Trophoblast cell (in vitro differentiated cells and primary cell): ENCODE data around the gene LDAH.

Experiments
- DNase-seq, 2 donors: peaks; one replicate each; pipeline ENCODE4 v3.0.0-alpha.2; 2016
- H2AFZ ChIP-seq: 2 replicates; pipeline ENCODE4 v1.6.1; 2013; ENCODE audit warnings: low read length, moderate library complexity, mild to moderate bottlenecking; ENCODE audit not compliant: insufficient read depth, poor library complexity
- H2AK5ac ChIP-seq: 2 replicates; pipeline ENCODE4 v1.6.1; 2013; ENCODE audit warnings: mild to moderate bottlenecking, low read length
- H2BK120ac ChIP-seq: 2 replicates; pipeline ENCODE4 v1.6.1; 2013; ENCODE audit warnings: low read length, mild to moderate bottlenecking, moderate library complexity; ENCODE audit not compliant: insufficient read depth, poor library complexity
- H2BK12ac ChIP-seq: 2 replicates; pipeline ENCODE4 v1.6.1; 2013; ENCODE audit warnings: mild to moderate bottlenecking, low read length, moderate library complexity
- H2BK5ac ChIP-seq: 2 replicates; pipeline ENCODE4 v1.6.1; 2013; ENCODE audit warnings: low read length, low read depth, moderate library complexity, mild to moderate bottlenecking; ENCODE audit not compliant: poor library complexity
- H3K14ac ChIP-seq: 2 replicates; pipeline ENCODE4 v1.6.1; 2013; ENCODE audit warnings: mild to moderate bottlenecking, low read length
- H3K18ac ChIP-seq: 2 replicates; pipeline ENCODE4 v1.6.1; 2013; ENCODE audit warnings: mild to moderate bottlenecking, low read length
- H3K23ac ChIP-seq: 2 replicates; pipeline ENCODE4 v1.6.1; 2013; ENCODE audit warnings: low read length
- H3K27ac ChIP-seq: 2 replicates; pipeline ENCODE4 v1.5.1; 2013; ENCODE audit warnings: low read depth, mild to moderate bottlenecking, inconsistent platforms, low read length, moderate library complexity
- H3K27me3 ChIP-seq: 2 replicates; pipeline ENCODE4 v1.6.1; 2013; ENCODE audit warnings: inconsistent platforms, mild to moderate bottlenecking, low read length, moderate library complexity; ENCODE audit not compliant: insufficient read depth
- H3K36me3 ChIP-seq, 2 experiments: 1 replicate in 1 of 2; 2 replicates in 1 of 2; pipeline ENCODE4 v1.6.1; 2013; ENCODE audit warnings: low read length in 2 of 2, mild to moderate bottlenecking in 2 of 2, moderate library complexity in 1 of 2; ENCODE audit not compliant: insufficient read depth in 2 of 2, control insufficient read depth in 1 of 2
- H3K4ac ChIP-seq: 2 replicates; pipeline ENCODE4 v1.6.1; 2013; ENCODE audit warnings: low read depth, mild to moderate bottlenecking, low read length, moderate library complexity
- H3K4me1 ChIP-seq, 2 experiments: 1 replicate in 1 of 2; 2 replicates in 1 of 2; pipeline ENCODE4 v1.6.1; 2013; ENCODE audit warnings: low read length in 2 of 2, mild to moderate bottlenecking in 2 of 2, moderate library complexity in 1 of 2; ENCODE audit not compliant: insufficient read depth in 2 of 2, control insufficient read depth in 1 of 2
- H3K4me2 ChIP-seq: 2 replicates; pipeline ENCODE4 v1.6.1; 2013; ENCODE audit warnings: inconsistent platforms, mild to moderate bottlenecking, low read length, moderate library complexity
- H3K4me3 ChIP-seq: 2 replicates; pipeline ENCODE4 v1.5.1; 2013; ENCODE audit warnings: mild to moderate bottlenecking, low read depth, low read length, inconsistent platforms
- H3K79me1 ChIP-seq: one replicate; pipeline ENCODE4 v1.6.1; 2013; ENCODE audit warnings: low read length
- H3K79me2 ChIP-seq: 2 replicates; pipeline ENCODE4 v1.6.1; 2013; ENCODE audit warnings: low read length, mild to moderate bottlenecking; ENCODE audit not compliant: control insufficient read depth, insufficient read depth, poor library complexity
- H3K9ac ChIP-seq: 2 replicates; pipeline ENCODE4 v1.6.1; 2013; ENCODE audit warnings: mild to moderate bottlenecking, low read length
- H3K9me3 ChIP-seq: 2 replicates; pipeline ENCODE4 v1.6.1; 2013; ENCODE audit warnings: low read depth, mild to moderate bottlenecking, control low read depth, inconsistent platforms, low read length; ENCODE audit not compliant: insufficient read depth
- H4K12ac ChIP-seq: 2 replicates; pipeline ENCODE4 v1.6.1; 2013; ENCODE audit warnings: low read depth, mild to moderate bottlenecking, low read length, moderate library complexity
- H4K8ac ChIP-seq: 2 replicates; pipeline ENCODE4 v1.6.1; 2013; ENCODE audit warnings: low read depth, mild to moderate bottlenecking, low read length, moderate library complexity
- H4K91ac ChIP-seq: one replicate; pipeline ENCODE4 v1.6.1; 2013; ENCODE audit warnings: low read depth, mild to moderate bottlenecking, low read length, moderate library complexity
- WGBS: extraction: QIAGEN DNeasy Blood & Tissue Kit; methylation state at CpG from one replicate; pipeline ENCODE4 v1.1.7; 2013; ENCODE audit warnings: missing lambda C conversion rate; ENCODE audit not compliant: insufficient read length, insufficient coverage; ENCODE audit errors: extremely low coverage; 5-methylcytosine and 5-hydroxymethylcytosine counted together

Gene LDAH

GRCh38 chr2:20640411-20641122 lies 182.3 kb downstream of the LDAH start:
- H2BK120ac ChIP-seq, result no peak overlapping the region
- no peak overlapping the region for H2AFZ ChIP-seq
- H4K91ac ChIP-seq, result no peak overlapping the region
- no peak overlapping the region for H4K12ac ChIP-seq
- no peak for DNase-seq
- H3K4ac ChIP-seq, result no peak overlapping the region
- H3K23ac ChIP-seq, result no peak overlapping the region
- H3K36me3 ChIP-seq, result peaks cover 40 to 44% of the 10 kb centered on the region in 2 experiments
- no peak overlapping the region for H3K14ac ChIP-seq
- H3K79me1 ChIP-seq, result peaks cover 3% of the 10 kb centered on the region
- H2BK5ac ChIP-seq, result no peak overlapping the region
- no peak overlapping the region for H3K27ac ChIP-seq
- H3K9me3 ChIP-seq, result peaks cover 3% of the 10 kb centered on the region
- WGBS, result no CpG with 5 or more reads among the region's 14 CpGs
- no peaks in the 10 kb centered on the region for H3K4me1 ChIP-seq
- H2BK12ac ChIP-seq, result no peak overlapping the region
- no peak overlapping the region for H3K4me2 ChIP-seq
- no peaks in the 10 kb centered on the region for H3K79me2 ChIP-seq
- H2AK5ac ChIP-seq, result no peak overlapping the region
- no peak overlapping the region for H3K18ac ChIP-seq
- H4K8ac ChIP-seq, result no peak overlapping the region
- no peak overlapping the region for H3K9ac ChIP-seq
- H3K27me3 ChIP-seq, result no peaks in the 10 kb centered on the region
- H3K4me3 ChIP-seq, result no peak overlapping the region

GRCh38 chr2:20638646-20639430 lies 184.1 kb downstream of the LDAH start:
- Histone ChIP-seq H2AFZ (no peak overlapping the region), H3K23ac (no peak overlapping the region), H3K4me3 (no peak overlapping the region), H3K18ac (no peak overlapping the region), H3K4me2 (no peak overlapping the region), H2BK5ac (no peak overlapping the region), H3K27me3 (no peaks in the 10 kb centered on the region), H3K9me3 (peaks cover 3% of the 10 kb centered on the region), H3K36me3 (peaks cover 32 to 34% of the 10 kb centered on the region in 2 experiments), H3K4me1 (peaks cover 2 to 5% of the 10 kb centered on the region in 2 experiments), H4K8ac (no peak overlapping the region), H4K12ac (no peak overlapping the region), H3K9ac (no peak overlapping the region), H4K91ac (no peak overlapping the region), H3K79me1 (peaks cover 10% of the 10 kb centered on the region), H3K4ac (no peak overlapping the region), H2AK5ac (no peak overlapping the region), H3K79me2 (no peaks in the 10 kb centered on the region), H3K27ac (no peak overlapping the region), H3K14ac (no peak overlapping the region), H2BK12ac (no peak overlapping the region), H2BK120ac (no peak overlapping the region)
- DNase-seq, result no peak
- no CpG with 5 or more reads among the region's 15 CpGs for WGBS

GRCh38 chr2:20638014-20638413 lies 184.9 kb downstream of the LDAH start:
- H2BK12ac ChIP-seq, result no peak overlapping the region
- no peak overlapping the region for H4K91ac ChIP-seq
- no peak overlapping the region for H3K18ac ChIP-seq
- H3K23ac ChIP-seq, result no peak overlapping the region
- H3K4ac ChIP-seq, result no peak overlapping the region
- no peak overlapping the region for H4K8ac ChIP-seq
- no peaks in the 10 kb centered on the region for H3K27me3 ChIP-seq
- peaks cover 4 to 7% of the 10 kb centered on the region in 2 experiments for H3K4me1 ChIP-seq
- H3K4me3 ChIP-seq, result no peak overlapping the region
- H2BK5ac ChIP-seq, result no peak overlapping the region
- no peak overlapping the region for H4K12ac ChIP-seq
- H3K79me1 ChIP-seq, result peaks cover 14% of the 10 kb centered on the region
- H3K14ac ChIP-seq, result no peak overlapping the region
- H3K9me3 ChIP-seq, result peaks cover 3% of the 10 kb centered on the region
- no peak overlapping the region for H3K9ac ChIP-seq
- H2AK5ac ChIP-seq, result no peak overlapping the region
- no peak for DNase-seq
- no CpG with 5 or more reads among the region's 13 CpGs for WGBS
- no peak overlapping the region for H2AFZ ChIP-seq
- no peak overlapping the region for H3K4me2 ChIP-seq
- no peak overlapping the region for H3K27ac ChIP-seq
- peaks cover 32 to 35% of the 10 kb centered on the region in 2 experiments for H3K36me3 ChIP-seq
- H2BK120ac ChIP-seq, result no peak overlapping the region
- no peaks in the 10 kb centered on the region for H3K79me2 ChIP-seq

GRCh38 chr2:20637147-20637546 lies 185.8 kb downstream of the LDAH start:
- no peak overlapping the region for H3K9ac ChIP-seq
- peaks cover 7 to 9% of the 10 kb centered on the region in 2 experiments for H3K4me1 ChIP-seq
- no CpG with 5 or more reads among the region's 13 CpGs for WGBS
- no peak overlapping the region for H4K8ac ChIP-seq
- H2BK120ac ChIP-seq, result no peak overlapping the region
- H3K9me3 ChIP-seq, result peaks cover 3% of the 10 kb centered on the region
- DNase-seq, result no peak
- H3K4ac ChIP-seq, result no peak overlapping the region
- no peak overlapping the region for H2BK5ac ChIP-seq
- no peak overlapping the region for H4K12ac ChIP-seq
- no peak overlapping the region for H2BK12ac ChIP-seq
- H2AK5ac ChIP-seq, result no peak overlapping the region
- peak overlapping the region; percentile 32 for H4K91ac ChIP-seq
- H3K14ac ChIP-seq, result no peak overlapping the region
- H2AFZ ChIP-seq, result no peak overlapping the region
- H3K4me2 ChIP-seq, result no peak overlapping the region
- peaks cover 32 to 35% of the 10 kb centered on the region in 2 experiments for H3K36me3 ChIP-seq
- peaks cover 15% of the 10 kb centered on the region for H3K79me1 ChIP-seq
- H3K27me3 ChIP-seq, result no peaks in the 10 kb centered on the region
- H3K79me2 ChIP-seq, result no peaks in the 10 kb centered on the region
- H3K4me3 ChIP-seq, result no peak overlapping the region
- H3K27ac ChIP-seq, result no peak overlapping the region
- no peak overlapping the region for H3K23ac ChIP-seq
- H3K18ac ChIP-seq, result no peak overlapping the region
